Activated CD4-positive, CD25-positive, alpha-beta regulatory T cell treated with anti-CD3 and anti-CD28 coated beads, Interleukin-2, amount 50 U/mL, for 16 hours (primary cell): Measurements from ENCODE around the gene TEX101.
A peak's percentile ranks its signal among the peaks of the same experiment; 100 is the strongest.
"Not testable (repeated sequence)": the region's sequence is repeated elsewhere in the genome, so short reads cannot be mapped to it uniquely, and the experiment has no call there.

ENCODE experiments used
- DNase-seq: peaks from one replicate; pipeline ENCODE4 v3.0.0-alpha.2; 2020; ENCODE audit warnings: low read depth, low spot score

Gene TEX101

GRCh38 chr19:43416951-43417623, 2.4 kb downstream of the TEX101 start:
- DNase-seq = no peak

DNA sequence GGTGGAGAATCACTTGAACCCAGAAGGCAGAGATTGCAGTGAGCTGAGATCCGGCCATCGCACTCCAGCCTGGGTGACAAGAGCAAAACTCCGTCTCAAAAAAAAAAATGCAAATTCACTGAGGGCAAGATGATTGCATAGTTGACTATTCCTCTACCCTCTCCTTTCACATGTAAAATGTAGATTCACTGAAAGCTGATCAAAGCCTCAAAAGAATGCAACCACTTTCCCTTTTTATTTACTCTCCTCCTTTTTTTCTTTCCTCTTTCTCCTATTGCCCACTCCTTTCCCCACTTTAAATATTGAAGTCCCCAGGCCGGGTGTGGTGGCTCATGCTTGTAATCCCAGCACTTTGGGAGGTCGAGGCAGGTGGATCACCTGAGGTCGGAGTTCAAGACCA, 6.3 kb downstream of the TEX101 start:
- DNase-seq = no peak

GRCh38 chr19:43422000-43422688, 7.5 kb downstream of the TEX101 start:
- no peak for DNase-seq

- DNase-seq = no peak
Observed at GRCh38 chr19:43422689-43423066, 8.0 kb downstream of the TEX101 start.

DNA sequence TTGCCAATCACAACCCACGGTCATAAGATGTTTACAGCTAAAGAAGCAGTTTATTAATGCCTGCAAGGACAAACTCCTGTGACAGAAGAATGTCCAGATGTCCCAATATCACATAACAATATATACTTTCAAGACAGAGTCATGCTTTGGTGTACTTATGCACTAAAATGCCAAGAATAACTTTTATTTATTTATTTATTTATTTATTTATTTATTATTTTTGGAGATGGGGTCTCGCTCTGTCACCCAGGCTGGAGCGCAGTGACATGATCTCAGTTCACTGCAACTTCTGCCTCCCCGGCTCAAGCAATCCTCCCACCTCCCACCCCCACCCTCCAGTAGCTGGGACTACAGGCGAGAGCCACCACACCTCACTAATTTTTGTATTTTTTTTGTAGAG, 9.1 kb downstream of the TEX101 start:
- no peak for DNase-seq

DNA sequence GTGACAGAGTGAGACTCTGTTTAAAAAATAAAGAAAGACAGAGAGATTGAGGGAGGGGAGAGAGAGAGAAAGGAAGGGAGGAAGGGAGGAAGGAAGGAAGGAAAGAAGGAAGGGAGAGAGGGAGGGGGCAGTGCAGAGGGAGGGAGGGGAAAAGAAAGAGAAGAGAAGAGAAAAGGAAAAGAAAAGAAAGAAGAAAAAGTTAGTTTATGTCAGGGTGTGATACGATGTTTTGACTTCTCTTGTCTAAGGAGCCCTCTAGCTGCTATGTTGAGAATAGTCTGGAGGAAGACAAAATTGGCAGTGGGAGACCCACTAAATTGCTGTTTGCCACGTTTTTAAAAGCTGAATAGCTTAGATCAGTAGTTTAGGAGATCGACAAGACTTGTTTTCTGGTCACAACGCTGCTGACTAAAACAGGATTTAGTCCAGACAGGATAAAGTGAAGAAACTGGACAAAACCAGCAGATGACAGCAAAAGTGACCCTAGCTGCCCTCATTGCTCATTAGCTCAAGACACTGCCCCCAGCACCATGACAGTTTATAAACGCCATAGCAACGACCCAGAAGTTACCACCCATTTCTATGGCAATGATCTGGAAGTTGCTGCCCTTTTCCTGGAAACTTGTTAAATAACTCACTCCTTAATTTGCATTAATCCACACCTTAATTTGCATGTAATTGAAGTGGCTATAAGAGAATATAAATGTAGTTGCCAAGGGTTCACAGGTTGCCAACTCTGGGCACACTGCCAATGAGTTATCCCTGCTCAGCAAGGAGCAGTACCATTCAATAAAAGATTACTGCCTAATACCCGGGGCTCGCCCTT, 11.1 kb downstream of the TEX101 start:
- DNase-seq = no peak

- no peak for DNase-seq
Observed at GRCh38 chr19:43429395-43429794, 14.7 kb downstream of the TEX101 start.

GRCh38 chr19:43430142-43430710, 15.5 kb downstream of the TEX101 start:
- DNase-seq = no peak

- DNase-seq = no peak
Observed at GRCh38 chr19:43430976-43431375, 16.3 kb downstream of the TEX101 start.

- no peak for DNase-seq
Observed at GRCh38 chr19:43433358-43433673, 18.6 kb downstream of the TEX101 start.

DNA sequence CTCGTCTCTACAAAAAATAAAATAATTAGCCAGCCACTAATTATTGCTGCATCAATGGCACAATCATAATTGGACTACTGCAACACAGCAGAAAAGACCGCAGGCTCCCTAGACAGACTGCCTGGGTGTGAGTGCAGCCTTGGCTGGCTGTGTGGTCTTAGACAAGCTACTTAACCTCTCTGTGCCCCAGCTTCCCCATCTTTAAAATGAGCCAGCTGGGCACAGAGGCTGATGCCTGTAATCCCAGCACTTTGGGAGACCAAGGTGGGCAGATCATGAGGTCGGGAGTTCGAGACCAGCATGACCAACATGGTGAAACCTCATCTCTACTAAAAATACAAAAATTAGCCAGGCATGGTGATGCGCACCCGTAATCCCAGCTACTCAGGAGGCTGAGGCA, 19.0 kb downstream of the TEX101 start:
- no peak for DNase-seq

- DNase-seq = no peak
Observed at GRCh38 chr19:43435775-43436174, 21.1 kb downstream of the TEX101 start.

- DNase-seq = not testable (repeated sequence)
Observed at GRCh38 chr19:43437284-43437683, 22.6 kb downstream of the TEX101 start.

DNA sequence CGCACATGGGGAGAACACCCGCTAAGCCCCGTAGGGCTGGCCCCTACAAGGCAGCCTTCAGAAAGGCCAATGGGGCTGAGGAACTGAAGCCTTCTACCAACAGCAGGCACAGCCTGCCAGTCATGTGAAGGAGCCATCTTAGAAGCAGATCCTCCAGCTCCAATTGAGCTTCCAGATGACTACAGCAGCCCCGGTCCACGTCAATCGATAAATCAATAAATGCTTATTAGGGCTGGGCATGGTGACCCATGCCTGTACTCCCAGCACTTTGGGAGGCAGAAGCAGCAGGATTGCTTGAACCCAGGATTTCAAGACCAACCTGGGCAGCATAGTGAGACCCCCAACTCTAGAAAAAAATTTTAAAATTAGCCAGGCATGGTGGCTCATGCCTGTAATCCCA, 23.0 kb downstream of the TEX101 start:
- no peak for DNase-seq

DNA sequence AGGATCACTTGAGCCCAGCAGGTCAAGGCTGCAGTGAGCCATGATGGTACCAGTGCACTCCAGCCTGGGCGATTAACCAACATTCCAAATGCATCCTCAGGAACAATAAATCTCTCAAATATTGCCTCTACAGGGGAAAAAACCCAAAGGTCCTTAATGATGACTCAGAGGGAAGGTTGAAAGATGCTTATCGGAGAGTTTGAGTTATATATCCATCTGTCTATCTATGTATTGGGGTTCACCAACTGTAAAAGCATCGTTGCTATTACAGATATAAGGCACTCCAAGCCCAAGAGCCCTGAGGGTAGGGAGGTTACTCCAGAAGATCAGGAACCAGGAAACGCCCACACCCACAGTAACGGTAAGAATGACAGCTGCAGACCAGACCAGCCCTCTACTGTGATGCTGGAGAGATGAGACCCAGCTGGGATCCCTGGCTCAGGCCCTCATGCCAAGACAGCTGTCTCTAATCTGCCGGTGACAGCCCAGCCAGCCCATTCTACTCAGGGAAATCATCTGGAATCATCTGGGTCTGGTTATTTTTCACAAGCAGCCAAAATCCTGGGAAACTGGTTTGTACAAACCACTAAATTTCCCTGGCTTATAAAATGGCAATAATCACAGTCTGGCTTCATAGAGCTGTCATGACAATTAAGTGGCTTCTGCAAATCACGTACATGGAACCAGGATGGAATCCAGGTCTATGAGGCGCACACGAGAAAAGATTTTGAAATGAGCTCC, 23.8 kb downstream of the TEX101 start:
- no peak for DNase-seq

DNA sequence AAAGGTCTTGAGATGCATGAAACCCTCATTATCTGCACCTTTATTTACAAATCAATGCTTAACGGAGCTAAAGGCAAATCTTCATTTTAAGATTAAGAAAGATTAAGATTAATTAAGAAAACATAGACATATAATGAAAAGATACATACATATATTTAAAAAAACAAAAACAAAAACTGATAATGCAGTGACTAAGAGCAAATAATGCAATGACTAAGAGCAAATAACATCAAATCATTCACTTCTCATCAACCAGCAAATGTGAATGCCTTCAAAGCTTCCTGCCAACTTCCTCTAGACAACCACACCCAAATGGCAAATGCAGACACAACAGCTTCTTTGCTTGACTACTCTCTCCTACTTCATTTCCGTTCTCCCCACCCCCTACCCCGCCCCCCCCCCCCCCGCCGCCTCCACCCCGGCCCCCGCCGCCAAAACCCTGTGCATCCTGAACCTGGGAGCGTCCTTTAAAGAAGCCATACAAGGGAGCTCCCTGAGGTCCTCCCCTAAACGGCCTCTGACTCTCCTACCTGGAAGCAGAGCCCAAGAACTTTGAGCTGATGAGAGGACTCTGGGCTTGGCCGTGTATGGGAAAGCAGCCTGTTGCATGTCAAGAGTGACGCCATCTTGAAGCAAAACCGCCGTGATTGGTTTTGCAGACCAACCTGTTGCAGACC, 24.5 kb downstream of the TEX101 start:
- DNase-seq = peak; percentile 21

DNA sequence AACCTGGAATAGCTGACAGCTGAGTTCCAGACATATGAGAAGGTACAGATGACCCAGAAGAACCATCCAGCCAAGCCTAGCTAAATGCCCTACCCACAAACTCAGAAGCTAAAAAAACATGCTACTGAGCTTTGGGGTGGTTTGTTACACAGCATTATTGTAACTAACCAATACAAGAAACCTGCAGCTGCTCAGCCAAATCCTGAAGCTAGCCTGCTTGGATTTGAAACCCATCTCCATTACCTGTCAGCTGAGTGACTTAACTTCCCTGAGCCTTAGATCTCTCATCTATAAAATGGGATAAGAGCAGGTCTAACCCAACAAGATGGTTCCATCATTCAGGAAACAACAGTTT, 25.0 kb downstream of the TEX101 start:
- no peak for DNase-seq

GRCh38 chr19:43441716-43442115, 27.0 kb downstream of the TEX101 start:
- no peak for DNase-seq

DNA sequence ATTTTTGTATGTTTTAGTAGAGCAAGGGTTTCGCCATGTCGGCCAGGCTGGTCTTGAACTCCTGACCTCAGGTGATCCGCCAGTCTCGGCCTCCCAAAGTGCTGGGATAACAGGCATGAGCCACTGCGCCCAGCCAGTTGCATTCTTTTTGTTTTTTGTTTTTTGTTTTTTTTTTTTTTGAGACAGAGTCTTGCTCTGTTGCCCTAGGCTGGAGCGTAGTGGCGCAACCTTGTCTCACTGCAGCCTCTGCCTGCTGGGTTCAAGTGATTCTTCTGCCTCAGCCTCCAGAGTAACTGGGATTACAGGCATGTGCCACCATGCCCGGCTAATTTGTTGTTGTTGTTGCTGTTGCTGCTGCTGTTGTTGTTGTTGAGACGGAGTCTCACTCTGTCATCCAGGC, 29.4 kb downstream of the TEX101 start:
- DNase-seq = not testable (repeated sequence)

DNA sequence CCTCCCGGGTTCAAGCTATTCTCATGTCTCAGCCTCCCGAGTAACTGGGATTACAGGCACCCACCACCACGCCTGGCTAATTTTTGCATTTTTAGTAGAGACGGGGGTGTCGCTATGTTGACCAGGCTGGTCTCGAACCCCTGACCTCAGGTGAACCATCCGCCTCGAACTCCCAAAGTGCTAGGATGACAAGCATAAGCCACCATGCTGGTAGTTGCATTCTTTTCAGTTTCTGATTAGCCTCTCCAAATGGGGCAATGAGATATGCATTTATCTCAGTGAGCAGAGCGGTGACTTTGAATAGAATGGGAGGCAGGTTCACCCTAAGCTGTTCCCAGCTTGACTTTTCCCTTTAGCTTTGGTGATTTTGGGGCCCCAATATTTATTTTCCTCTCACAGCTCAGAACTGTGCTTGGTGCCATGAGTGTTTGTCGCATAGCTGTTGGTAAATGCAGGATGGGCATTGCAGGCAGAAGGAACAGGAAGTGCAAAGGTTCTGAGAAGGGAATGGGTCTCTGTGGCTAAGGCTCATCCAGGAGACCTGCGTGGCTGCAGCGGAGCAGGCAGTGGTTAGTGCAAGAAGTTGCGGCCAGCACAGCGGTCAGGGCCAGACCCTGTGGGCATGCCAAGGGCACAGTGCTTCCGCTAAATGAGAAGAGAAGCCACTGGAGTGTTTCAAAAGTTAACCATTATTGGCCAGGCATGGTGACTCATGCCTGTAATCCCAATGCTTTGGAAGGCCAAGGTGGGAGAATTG, 30.0 kb downstream of the TEX101 start:
- DNase-seq = no peak

DNA sequence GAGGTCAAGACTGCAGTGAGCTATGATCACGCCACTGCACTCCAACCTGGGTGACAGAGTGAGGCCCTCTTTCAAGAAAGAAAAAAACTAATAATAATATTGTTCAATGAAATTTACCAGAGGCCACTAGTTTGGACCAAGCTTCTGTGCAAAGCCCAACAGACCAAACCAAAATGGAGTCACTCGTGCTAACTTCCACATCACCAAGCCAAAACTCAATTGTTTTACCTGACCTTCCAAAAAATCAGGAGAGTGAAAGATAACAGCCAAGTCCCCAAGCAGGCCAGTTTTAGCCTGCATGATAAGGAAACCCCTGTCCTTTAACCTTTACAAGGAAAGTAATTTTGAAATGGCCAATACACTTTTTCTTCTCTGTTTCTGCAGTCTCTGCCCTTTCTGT, 30.7 kb downstream of the TEX101 start:
- no peak for DNase-seq
